ENCODE results near the gene VAMP8. TPM values are rescaled to one million over a fixed set of nuclear protein-coding genes. Genes with fewer than 3 reads are reported as not detected.
A peak's percentile ranks its signal among the peaks of the same experiment; 100 is the strongest.

VAMP8 gene
- total RNA-seq, 1 experiment from 2014 or later: 90.8 TPM

DNA sequence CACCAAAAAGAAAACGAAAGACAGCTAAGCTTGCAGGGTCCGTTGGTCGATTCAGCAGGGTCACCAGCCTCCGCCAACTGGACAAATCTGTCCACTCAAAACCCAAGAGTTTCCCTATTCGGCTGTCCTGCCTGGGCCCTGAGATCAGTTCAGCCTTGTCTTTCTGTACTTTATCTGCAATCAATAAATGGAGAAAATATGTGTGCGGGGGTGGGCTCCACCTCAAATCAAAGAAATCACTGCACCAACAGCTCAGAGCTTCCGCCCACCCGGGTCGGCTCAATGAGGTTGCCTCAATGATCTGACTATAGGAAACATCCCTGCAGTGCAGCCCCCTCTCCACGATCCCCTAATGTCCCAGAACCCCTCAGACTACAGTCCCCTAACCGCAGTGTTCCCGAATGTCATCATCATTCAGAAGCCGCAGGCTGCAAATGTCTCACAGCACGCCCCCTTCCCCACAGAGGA is 16.5 kb upstream of the VAMP8 start:
- peak overlapping the region; percentile 90 for H3K4me3 Mint-ChIP-seq (ENCODE audit: low read depth, unreplicated experiment)
- TF ChIP-seq, protein P1, sequence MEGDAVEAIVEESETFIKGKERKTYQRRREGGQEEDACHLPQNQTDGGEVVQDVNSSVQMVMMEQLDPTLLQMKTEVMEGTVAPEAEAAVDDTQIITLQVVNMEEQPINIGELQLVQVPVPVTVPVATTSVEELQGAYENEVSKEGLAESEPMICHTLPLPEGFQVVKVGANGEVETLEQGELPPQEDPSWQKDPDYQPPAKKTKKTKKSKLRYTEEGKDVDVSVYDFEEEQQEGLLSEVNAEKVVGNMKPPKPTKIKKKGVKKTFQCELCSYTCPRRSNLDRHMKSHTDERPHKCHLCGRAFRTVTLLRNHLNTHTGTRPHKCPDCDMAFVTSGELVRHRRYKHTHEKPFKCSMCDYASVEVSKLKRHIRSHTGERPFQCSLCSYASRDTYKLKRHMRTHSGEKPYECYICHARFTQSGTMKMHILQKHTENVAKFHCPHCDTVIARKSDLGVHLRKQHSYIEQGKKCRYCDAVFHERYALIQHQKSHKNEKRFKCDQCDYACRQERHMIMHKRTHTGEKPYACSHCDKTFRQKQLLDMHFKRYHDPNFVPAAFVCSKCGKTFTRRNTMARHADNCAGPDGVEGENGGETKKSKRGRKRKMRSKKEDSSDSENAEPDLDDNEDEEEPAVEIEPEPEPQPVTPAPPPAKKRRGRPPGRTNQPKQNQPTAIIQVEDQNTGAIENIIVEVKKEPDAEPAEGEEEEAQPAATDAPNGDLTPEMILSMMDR (IDR thresholded peaks at IDR 0.05; ENCODE audit: unreplicated experiment): no peak
- CTCF ChIA-PET: interaction anchor here (0.5 to 1.1 kb wide), 5 partner anchors 9 to 168 kb away, joined by 3 to 5 read pairs (median 3); partner anchors contain the start of genes CAPG and SH2D6
- intact Hi-C loops (cut with micrococcal nuclease; ENCODE audit: unreplicated experiment): no loop called here
- no peaks in the 10 kb centered on the region for H3K27me3 Mint-ChIP-seq (ENCODE audit: unreplicated experiment)
- DNase-seq: no peak
- BruUV-seq (replicated peaks): TSS peak; percentile 36
- H3K9me3 Mint-ChIP-seq (ENCODE audit: low read depth, unreplicated experiment): no peaks in the 10 kb centered on the region
- H3K36me3 Mint-ChIP-seq (ENCODE audit: insufficient read depth, unreplicated experiment): peaks cover 24% of the 10 kb centered on the region
- peaks cover 19% of the 10 kb centered on the region for H3K4me1 Mint-ChIP-seq (ENCODE audit: low read depth, unreplicated experiment)
- peak overlapping the region; percentile 87 for H3K27ac Mint-ChIP-seq (ENCODE audit: unreplicated experiment)

GRCh38 chr2:85561280-85562212 is 15.8 kb upstream of the VAMP8 start, which contains the start of gene GGCX:
TSS of gene GGCX (minus strand) at chr2:85561493. CDS start at chr2:85561428, 65 bp downstream.
- intact Hi-C loops (cut with micrococcal nuclease; ENCODE audit: unreplicated experiment): no loop called here
- Mint-ChIP-seq H3K4me3 (ENCODE audit: low read depth, unreplicated experiment) (peak within 1 kb of the TSS; percentile 90), H3K9me3 (ENCODE audit: low read depth, unreplicated experiment) (no peaks in the 10 kb centered on the region), H3K27ac (ENCODE audit: unreplicated experiment) (peak within 1 kb of the TSS; percentile 87), H3K4me1 (ENCODE audit: low read depth, unreplicated experiment) (peaks cover 19% of the 10 kb centered on the region), H3K27me3 (ENCODE audit: unreplicated experiment) (no peaks in the 10 kb centered on the region), H3K36me3 (ENCODE audit: insufficient read depth, unreplicated experiment) (peaks cover 24% of the 10 kb centered on the region)
- DNase-seq: peak; percentile 92
- TF ChIP-seq, protein P1 (IDR thresholded peaks at IDR 0.05; ENCODE audit: unreplicated experiment): no peak
- CTCF ChIA-PET: interaction anchor here (0.7 to 1.6 kb wide), 6 partner anchors 9 to 152 kb away, joined by 3 to 5 read pairs (median 3); partner anchors contain the start of genes CAPG and SH2D6
- TSS peak; percentile 94 for BruUV-seq (replicated peaks)

DNA sequence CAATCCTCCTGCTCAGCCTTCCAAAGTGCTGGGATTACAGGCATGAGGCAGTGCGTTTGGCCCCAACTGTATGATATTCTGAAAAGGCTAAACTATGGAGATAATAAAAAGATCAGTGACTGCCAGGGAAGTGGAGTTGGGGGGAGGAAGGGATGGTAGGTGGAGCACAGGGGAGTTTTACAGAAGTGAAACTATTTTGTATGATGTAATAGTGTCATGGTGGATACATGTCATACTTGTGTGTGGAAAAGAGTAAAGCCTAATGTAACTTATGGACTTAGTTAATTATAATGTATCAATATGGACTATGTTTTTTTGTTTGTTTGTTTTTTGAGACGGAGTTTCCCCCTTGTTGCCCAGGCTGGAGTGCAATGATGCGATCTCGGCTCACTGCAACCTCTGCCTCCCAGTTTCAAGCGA is 13.2 kb upstream of the VAMP8 start:
- Mint-ChIP-seq H3K36me3 (ENCODE audit: insufficient read depth, unreplicated experiment) (peaks cover 19% of the 10 kb centered on the region), H3K4me3 (ENCODE audit: low read depth, unreplicated experiment) (no peak overlapping the region), H3K27me3 (ENCODE audit: unreplicated experiment) (no peaks in the 10 kb centered on the region), H3K9me3 (ENCODE audit: low read depth, unreplicated experiment) (no peaks in the 10 kb centered on the region), H3K27ac (ENCODE audit: unreplicated experiment) (no peak overlapping the region), H3K4me1 (ENCODE audit: low read depth, unreplicated experiment) (peaks cover 18% of the 10 kb centered on the region)
- intact Hi-C loops (cut with micrococcal nuclease; ENCODE audit: unreplicated experiment): no loop called here
- DNase-seq: no peak
- no TSS peak for BruUV-seq (replicated peaks)
- TF ChIP-seq, protein P1 (IDR thresholded peaks at IDR 0.05; ENCODE audit: unreplicated experiment): no peak
- CTCF ChIA-PET: no interaction called here

GRCh38 chr2:85566265-85566664 is 11.1 kb upstream of the VAMP8 start:
- Mint-ChIP-seq H3K36me3 (ENCODE audit: insufficient read depth, unreplicated experiment) (peaks cover 7% of the 10 kb centered on the region), H3K27me3 (ENCODE audit: unreplicated experiment) (peaks cover 19% of the 10 kb centered on the region), H3K27ac (ENCODE audit: unreplicated experiment) (no peak overlapping the region), H3K9me3 (ENCODE audit: low read depth, unreplicated experiment) (no peaks in the 10 kb centered on the region), H3K4me3 (ENCODE audit: low read depth, unreplicated experiment) (no peak overlapping the region), H3K4me1 (ENCODE audit: low read depth, unreplicated experiment) (no peaks in the 10 kb centered on the region)
- intact Hi-C loops (cut with micrococcal nuclease; ENCODE audit: unreplicated experiment): no loop called here
- no TSS peak for BruUV-seq (replicated peaks)
- DNase-seq: no peak
- TF ChIP-seq, protein P1 (IDR thresholded peaks at IDR 0.05; ENCODE audit: unreplicated experiment): no peak
- CTCF ChIA-PET: interaction anchor here (1.1 kb wide), 1 partner anchor 145 kb away, joined by 3 read pairs; no protein-coding TSS in a partner anchor
